ENCODE data around the gene RPS14.

The RPS14 gene

GRCh38 chr5:150449517-150450339 lies at the start of gene RPS14:
Gene RPS14, minus strand, starts transcription at chr5:150449739. Its CDS starts 2,006 bp downstream, at chr5:150447733.
- peak; percentile 89 for DNase-seq

- no peak for DNase-seq
Measured at GRCh38 chr5:150498971-150499370, 49.4 kb upstream of the RPS14 start.

GRCh38 chr5:150498501-150498900 lies 49.0 kb upstream of the RPS14 start:
- DNase-seq: no peak

- no peak for DNase-seq
Measured at GRCh38 chr5:150497989-150498317, 48.4 kb upstream of the RPS14 start.

GRCh38 chr5:150497274-150497988 lies 47.9 kb upstream of the RPS14 start:
- no peak for DNase-seq

GRCh38 chr5:150496534-150496933 lies 47.0 kb upstream of the RPS14 start:
- no peak for DNase-seq

- no peak for DNase-seq
Measured at GRCh38 chr5:150496098-150496497, 46.6 kb upstream of the RPS14 start.

GRCh38 chr5:150492621-150493020 lies 43.1 kb upstream of the RPS14 start:
- no peak for DNase-seq

GRCh38 chr5:150491876-150492275 lies 42.3 kb upstream of the RPS14 start:
- DNase-seq: no peak

- no peak for DNase-seq
Measured at GRCh38 chr5:150490754-150491153, 41.2 kb upstream of the RPS14 start.

- no peak for DNase-seq
Measured at GRCh38 chr5:150490296-150490669, 40.7 kb upstream of the RPS14 start.

- DNase-seq: no peak
Measured at GRCh38 chr5:150489360-150490295, 40.1 kb upstream of the RPS14 start.

GRCh38 chr5:150488519-150489359 lies 39.2 kb upstream of the RPS14 start:
- DNase-seq: no peak

GRCh38 chr5:150487199-150488061 lies 37.9 kb upstream of the RPS14 start:
- peak; percentile 10 for DNase-seq

GRCh38 chr5:150486402-150487198 lies 37.1 kb upstream of the RPS14 start:
- no peak for DNase-seq

- DNase-seq: no peak
Measured at GRCh38 chr5:150485693-150486401, 36.3 kb upstream of the RPS14 start.

- no peak for DNase-seq
Measured at GRCh38 chr5:150484964-150485692, 35.6 kb upstream of the RPS14 start.

GRCh38 chr5:150481972-150482406 lies 32.5 kb upstream of the RPS14 start:
- no peak for DNase-seq

- no peak for DNase-seq
Measured at GRCh38 chr5:150481708-150481965, 32.1 kb upstream of the RPS14 start.

Data from SHP77 treated with DMSO at 0.1 percent for 48 hours (cell line).